OCI-LY1 (cell line): ENCODE data around the gene SHROOM3.

ENCODE experiments used
- H2AFZ ChIP-seq: fragments of 200-600 bp; sonication (generic), shearing (Covaris generic); 2 replicates; pipeline ENCODE4 v1.6.0; 2014; ENCODE audit warnings: antibody characterized with exemption, mild to moderate bottlenecking, low read length
- H3F3A ChIP-seq: fragments of 200-600 bp; sonication (generic), shearing (Covaris generic); 2 replicates; pipeline ENCODE4 v1.6.0; 2014; ENCODE audit warnings: mild to moderate bottlenecking, antibody characterized with exemption, low read length, moderate library complexity; ENCODE audit not compliant: insufficient read depth
- H3K27ac ChIP-seq: fragments of 200-600 bp; sonication (generic); 2 replicates; pipeline ENCODE4 v1.5.1; 2014; ENCODE audit warnings: low read length, mixed run types, mild to moderate bottlenecking, low read depth; ENCODE audit not compliant: poor library complexity, severe bottlenecking
- H3K27me3 ChIP-seq: fragments of 200-600 bp; sonication (generic); 2 replicates; pipeline ENCODE4 v1.6.0; 2014; ENCODE audit warnings: antibody characterized with exemption, mild to moderate bottlenecking, low read length, moderate library complexity; ENCODE audit not compliant: insufficient read depth
- H3K36me3 ChIP-seq: fragments of 200-600 bp; sonication (generic); 2 replicates; pipeline ENCODE4 v1.6.1; 2014; ENCODE audit warnings: mild to moderate bottlenecking, antibody characterized with exemption, low read length, moderate library complexity, mixed read lengths; ENCODE audit not compliant: insufficient read depth
- H3K4me1 ChIP-seq: fragments of 200-600 bp; sonication (generic); 2 replicates; pipeline ENCODE4 v1.5.1; 2014; ENCODE audit warnings: mild to moderate bottlenecking, low read length, moderate library complexity; ENCODE audit not compliant: insufficient read depth, severe bottlenecking
- H3K4me2 ChIP-seq: fragments of 200-600 bp; sonication (generic), shearing (Covaris generic); 2 replicates; pipeline ENCODE4 v1.6.1; 2014; ENCODE audit warnings: low read length
- H3K4me3 ChIP-seq: fragments of 200-600 bp; sonication (generic); 2 replicates; pipeline ENCODE4 v1.5.1; 2014; ENCODE audit warnings: low read length, low read depth, mild to moderate bottlenecking, mixed read lengths; ENCODE audit not compliant: poor library complexity, severe bottlenecking
- H3K79me2 ChIP-seq: fragments of 200-600 bp; shearing (Covaris generic); 2 replicates; pipeline ENCODE4 v1.6.1; 2016; ENCODE audit warnings: mixed run types, low read length, mixed read lengths; ENCODE audit not compliant: insufficient read depth
- H3K9ac ChIP-seq: fragments of 200-600 bp; sonication (generic), shearing (Covaris generic); 2 replicates; pipeline ENCODE4 v1.6.1; 2014; ENCODE audit warnings: mild to moderate bottlenecking, low read length, mixed read lengths
- H3K9me2 ChIP-seq: fragments of 200-600 bp; sonication (generic), shearing (Covaris generic); 2 replicates; pipeline ENCODE4 v1.6.1; 2014; ENCODE audit warnings: low read depth, mild to moderate bottlenecking, low read length, mixed read lengths
- H3K9me3 ChIP-seq: fragments of 200-600 bp; shearing (Covaris generic); 2 replicates; pipeline ENCODE4 v1.6.1; 2014; ENCODE audit warnings: low read length, mixed read lengths
- H4K20me1 ChIP-seq: fragments of 200-600 bp; sonication (generic), shearing (Covaris generic); 2 replicates; pipeline ENCODE4 v1.6.0; 2016; ENCODE audit warnings: mild to moderate bottlenecking, low read length; ENCODE audit not compliant: insufficient read depth
- EZH2 ChIP-seq: fragments of 200-600 bp; sonication (generic), shearing (Covaris generic); IDR thresholded peaks from 2 replicates; pipeline ENCODE4 v1.8.0; 2017; ENCODE audit warnings: borderline replicate concordance, mixed run types, mild to moderate bottlenecking, antibody characterized with exemption, low read length, moderate library complexity, mixed read lengths
- TF ChIP-seq, protein P1 (sequence below): fragments of 200-600 bp; sonication (generic), shearing (Covaris generic); IDR thresholded peaks from 2 replicates; pipeline ENCODE4 v1.5.1; 2017; ENCODE audit warnings: mild to moderate bottlenecking, antibody characterized with exemption, low read length, moderate library complexity, mixed read lengths

SHROOM3 gene

DNA sequence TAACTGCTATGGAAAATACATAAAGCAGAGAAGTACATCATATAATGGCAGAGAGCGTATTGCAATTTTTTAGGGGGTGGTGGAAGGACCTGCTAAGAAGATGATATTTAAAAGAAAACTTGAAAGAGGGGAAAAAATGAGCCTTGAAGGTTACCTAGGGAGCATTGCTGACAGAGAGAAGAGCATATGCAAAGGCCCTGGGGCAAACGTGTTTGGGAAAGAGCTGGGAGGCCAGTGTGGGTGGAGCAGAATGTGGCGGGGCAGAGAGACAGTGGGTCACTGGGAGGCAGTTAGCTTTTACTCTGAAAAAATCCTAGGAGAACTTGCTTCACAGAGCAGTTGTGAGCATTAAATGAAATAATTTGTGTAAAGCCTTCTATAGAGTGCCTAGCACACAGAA lies 157.0 kb downstream of the SHROOM3 start:
- H3K27ac ChIP-seq: no peak overlapping the region
- H3K79me2 ChIP-seq: no peaks in the 10 kb centered on the region
- no peaks in the 10 kb centered on the region for H4K20me1 ChIP-seq

DNA sequence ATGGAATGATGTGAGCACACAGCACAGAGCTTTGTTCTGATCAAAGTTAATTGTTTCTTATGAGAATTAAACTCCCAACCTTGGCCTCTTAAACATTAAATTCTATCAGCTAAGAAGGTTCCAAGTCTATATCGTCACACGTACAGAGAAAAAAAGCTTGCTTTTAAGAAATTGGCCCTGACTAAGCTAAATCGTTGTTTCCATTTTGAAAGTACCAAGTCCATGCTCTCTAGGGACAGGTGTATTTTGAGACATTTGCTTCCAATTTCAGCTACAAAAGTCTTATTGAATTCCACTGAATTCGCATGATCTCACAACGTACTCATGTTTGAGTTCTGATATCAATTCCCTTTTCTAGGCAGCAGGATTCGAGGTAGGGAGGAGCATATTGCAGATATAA lies 157.4 kb downstream of the SHROOM3 start:
- no peak for TF ChIP-seq EZH2
- TF ChIP-seq, protein P1, sequence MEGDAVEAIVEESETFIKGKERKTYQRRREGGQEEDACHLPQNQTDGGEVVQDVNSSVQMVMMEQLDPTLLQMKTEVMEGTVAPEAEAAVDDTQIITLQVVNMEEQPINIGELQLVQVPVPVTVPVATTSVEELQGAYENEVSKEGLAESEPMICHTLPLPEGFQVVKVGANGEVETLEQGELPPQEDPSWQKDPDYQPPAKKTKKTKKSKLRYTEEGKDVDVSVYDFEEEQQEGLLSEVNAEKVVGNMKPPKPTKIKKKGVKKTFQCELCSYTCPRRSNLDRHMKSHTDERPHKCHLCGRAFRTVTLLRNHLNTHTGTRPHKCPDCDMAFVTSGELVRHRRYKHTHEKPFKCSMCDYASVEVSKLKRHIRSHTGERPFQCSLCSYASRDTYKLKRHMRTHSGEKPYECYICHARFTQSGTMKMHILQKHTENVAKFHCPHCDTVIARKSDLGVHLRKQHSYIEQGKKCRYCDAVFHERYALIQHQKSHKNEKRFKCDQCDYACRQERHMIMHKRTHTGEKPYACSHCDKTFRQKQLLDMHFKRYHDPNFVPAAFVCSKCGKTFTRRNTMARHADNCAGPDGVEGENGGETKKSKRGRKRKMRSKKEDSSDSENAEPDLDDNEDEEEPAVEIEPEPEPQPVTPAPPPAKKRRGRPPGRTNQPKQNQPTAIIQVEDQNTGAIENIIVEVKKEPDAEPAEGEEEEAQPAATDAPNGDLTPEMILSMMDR: no peak
- peaks cover 3% of the 10 kb centered on the region; the same call in 1 of the 2 replicates for H3K27me3 ChIP-seq
- no peaks in the 10 kb centered on the region for H4K20me1 ChIP-seq
- no peak overlapping the region for H3K4me2 ChIP-seq
- H3K4me1 ChIP-seq: no peaks in the 10 kb centered on the region
- no peaks in the 10 kb centered on the region for H3K9me3 ChIP-seq
- no peaks in the 10 kb centered on the region for H3K9me2 ChIP-seq
- no peak overlapping the region for H3K4me3 ChIP-seq
- H3K27ac ChIP-seq: no peak overlapping the region
- no peaks in the 10 kb centered on the region for H3K79me2 ChIP-seq
- no peaks in the 10 kb centered on the region for H3F3A ChIP-seq
- no peak overlapping the region for H3K9ac ChIP-seq
- no peaks in the 10 kb centered on the region for H3K36me3 ChIP-seq
- no peak overlapping the region for H2AFZ ChIP-seq

More for the DNA sequence above, 157.0 kb downstream of the SHROOM3 start:
- Histone ChIP-seq H3K9me3 (no peaks in the 10 kb centered on the region), H3K36me3 (no peaks in the 10 kb centered on the region), H3K4me2 (no peak overlapping the region), H3K27me3 (peaks cover 3% of the 10 kb centered on the region; the same call in 1 of the 2 replicates), H3K9ac (no peak overlapping the region), H3K4me1 (no peaks in the 10 kb centered on the region), H3K4me3 (no peak overlapping the region), H3K9me2 (no peaks in the 10 kb centered on the region), H2AFZ (no peak overlapping the region), H3F3A (no peaks in the 10 kb centered on the region)
- TF ChIP-seq EZH2: no peak
- TF ChIP-seq, protein P1: no peak

DNA sequence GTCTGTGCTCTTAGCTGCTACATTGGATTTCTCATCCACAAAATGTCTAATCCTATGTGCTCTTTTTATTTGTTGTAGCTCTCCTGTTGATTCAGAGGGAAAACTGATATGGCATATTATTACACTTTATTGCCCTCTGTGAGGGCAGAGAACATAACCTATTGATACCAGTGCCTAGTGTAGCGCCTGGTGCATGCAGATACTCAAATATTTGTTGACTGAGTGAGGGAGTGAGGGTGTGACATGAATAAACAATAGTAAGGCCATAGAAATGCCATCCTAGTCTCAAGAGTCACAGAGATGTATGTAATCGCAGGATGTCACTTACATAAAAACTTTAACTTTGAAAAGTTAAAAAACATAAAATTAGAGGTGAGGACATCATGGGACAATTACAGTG lies 159.1 kb downstream of the SHROOM3 start:
- Histone ChIP-seq H3K79me2 (no peaks in the 10 kb centered on the region), H4K20me1 (no peaks in the 10 kb centered on the region), H3K4me1 (no peaks in the 10 kb centered on the region), H3K27ac (no peak overlapping the region), H3K4me3 (no peak overlapping the region), H3F3A (no peaks in the 10 kb centered on the region), H3K27me3 (peaks cover 3% of the 10 kb centered on the region; the same call in 1 of the 2 replicates), H3K9me2 (no peaks in the 10 kb centered on the region), H3K4me2 (no peak overlapping the region), H2AFZ (no peak overlapping the region), H3K36me3 (no peaks in the 10 kb centered on the region), H3K9me3 (no peaks in the 10 kb centered on the region), H3K9ac (no peak overlapping the region)
- no peak for TF ChIP-seq EZH2
- TF ChIP-seq, protein P1: no peak
